Adipose tissue (tissue), 3 donors: ENCODE measurements around the gene STAU1. TPM values are rescaled to one million over a fixed set of nuclear protein-coding genes. Genes with fewer than 3 reads are reported as not detected.
"Not testable (repeated sequence)": the region's sequence is repeated elsewhere in the genome, so short reads cannot be mapped to it uniquely, and the experiment has no call there.

Experiments
- H3K27ac ChIP-seq: one replicate; pipeline ENCODE4 v1.5.1; 2013; ENCODE audit warnings: low read depth, low read length
- WGBS, 3 donors: extraction: QIAGEN DNeasy Blood & Tissue Kit; methylation state at CpG; one replicate each; pipeline ENCODE4 v1.1.7; 2013; 5-methylcytosine and 5-hydroxymethylcytosine counted together
- polyA plus RNA-seq, 3 donors: library from polyadenylated mRNA; stranded (reverse); fragments of 200-250 nt; gene quantifications; one replicate each; pipeline ENCODE4 v1.2.3, GENCODE V29; 2013
- donor health status: healthy with polysubstance abuse.
- donor health status: Bipolar disorder and iron deficiency.
- donor health status: healthy.

The STAU1 gene
- polyA plus RNA-seq, 3 donors, result 32.0 to 44.1 (median 39.7) TPM

DNA sequence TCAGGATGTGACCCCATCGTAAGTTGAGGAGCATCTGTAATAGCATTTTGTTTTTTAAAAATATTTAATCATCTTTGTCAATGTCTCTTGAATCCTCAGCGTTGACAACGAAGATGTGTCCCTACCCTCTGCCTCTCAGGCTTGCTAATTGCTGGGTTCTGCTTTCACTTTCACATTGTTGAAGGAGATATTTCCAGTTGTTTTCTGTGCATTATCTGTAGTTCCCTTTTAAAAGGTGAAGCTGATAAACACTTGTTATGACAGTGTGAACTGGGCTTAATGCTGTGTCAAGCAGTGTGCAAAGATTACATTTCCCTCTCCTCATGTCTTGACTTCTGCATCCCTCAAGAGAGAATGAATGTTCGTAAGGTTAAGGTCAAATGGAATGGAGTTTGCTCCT lies 87.2 kb downstream of the STAU1 start:
- H3K27ac ChIP-seq, result no peak overlapping the region

DNA sequence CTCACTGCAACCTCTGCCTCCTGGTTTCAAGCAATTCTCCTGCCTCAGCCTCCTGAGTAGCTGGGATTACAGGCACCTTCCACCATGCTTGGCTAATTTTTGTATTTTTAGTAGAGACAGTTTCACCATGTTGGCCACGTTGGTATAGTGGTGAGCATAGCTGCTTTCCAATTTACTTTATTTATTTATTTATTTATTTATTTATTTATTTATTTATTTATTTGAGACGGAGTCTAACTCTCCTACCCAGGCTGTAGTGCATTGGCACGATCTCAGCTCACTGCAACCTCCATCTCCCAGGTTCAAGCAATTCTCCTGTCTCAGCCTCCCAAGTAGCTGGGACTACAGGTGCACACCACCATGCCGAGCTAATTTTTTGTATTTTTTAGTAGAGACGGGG lies 87.8 kb downstream of the STAU1 start:
- 88 to 98% (median 96%) methylated on average over 5 of the region's 5 CpGs for WGBS, 3 donors
- not testable (repeated sequence) for H3K27ac ChIP-seq

More for the DNA sequence above, 87.2 kb downstream of the STAU1 start:
- WGBS, 3 donors, result 58 to 88% (median 75%) methylated on average over 4 of the region's 4 CpGs

DNA sequence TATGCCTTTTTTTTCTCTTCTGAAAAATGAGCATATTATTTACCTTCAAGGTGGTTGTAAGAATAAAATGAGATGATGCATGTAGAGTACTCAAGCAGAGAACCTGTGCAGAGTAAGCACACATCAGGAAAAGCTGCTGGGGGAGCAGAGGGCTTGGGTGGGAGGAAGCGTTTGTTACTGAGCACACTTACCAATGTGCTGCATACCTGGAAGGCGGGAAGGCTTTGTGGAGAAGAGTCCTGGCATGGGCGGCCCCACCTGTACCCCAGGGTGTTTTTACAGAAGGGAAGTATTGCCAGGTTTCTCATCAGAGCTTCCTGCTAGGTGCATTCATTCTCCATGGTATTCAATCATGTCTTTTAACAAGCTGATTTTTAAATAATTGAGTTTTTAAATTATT lies 89.1 kb downstream of the STAU1 start:
- H3K27ac ChIP-seq, result no peak overlapping the region
- WGBS, 3 donors, result 94 to 99% (median 97%) methylated on average over 3 of the region's 3 CpGs

DNA sequence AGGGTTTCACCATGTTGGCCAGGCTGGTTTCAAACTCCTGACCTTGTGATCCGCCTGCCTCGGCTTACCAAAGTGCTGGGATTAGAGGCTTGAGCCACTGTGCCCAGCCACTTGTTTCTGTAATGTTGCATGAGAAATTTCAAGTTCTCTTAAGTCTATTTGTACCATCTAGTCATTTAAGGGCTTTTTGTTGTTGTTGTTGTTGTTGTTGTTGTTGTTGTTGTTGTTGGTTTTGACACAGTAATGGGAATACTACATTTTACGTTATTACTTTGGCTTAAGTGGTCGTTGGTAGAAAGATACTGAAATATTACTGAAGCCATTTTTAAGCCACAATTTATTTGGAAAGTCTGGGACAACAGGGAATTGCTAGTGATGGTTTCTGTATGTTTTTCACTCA lies 90.0 kb downstream of the STAU1 start:
- 91 to 94% (median 94%) methylated on average over 4 of the region's 4 CpGs for WGBS, 3 donors
- no peak overlapping the region for H3K27ac ChIP-seq

DNA sequence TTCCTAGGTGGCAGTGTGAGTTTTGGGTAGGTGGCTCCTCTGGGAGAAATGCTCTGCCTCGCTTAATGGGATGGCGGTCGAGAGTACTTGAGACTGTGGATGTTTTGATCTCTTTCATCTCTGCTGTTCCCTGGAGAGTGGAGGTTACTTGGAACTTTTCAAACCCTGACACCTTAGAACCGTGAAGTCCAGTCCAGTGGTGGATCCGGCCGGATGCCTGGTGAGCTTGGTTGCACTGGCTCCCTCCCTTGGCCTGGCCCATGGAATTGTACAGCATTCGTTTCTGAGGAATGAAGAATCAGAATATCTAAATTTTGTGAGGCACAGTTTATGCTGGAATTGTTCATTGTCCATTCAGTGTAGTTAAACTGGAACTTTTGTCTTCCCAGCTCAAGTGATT lies 91.0 kb downstream of the STAU1 start:
- WGBS, 3 donors, result 92 to 97% (median 94%) methylated on average over 7 of the region's 7 CpGs

DNA sequence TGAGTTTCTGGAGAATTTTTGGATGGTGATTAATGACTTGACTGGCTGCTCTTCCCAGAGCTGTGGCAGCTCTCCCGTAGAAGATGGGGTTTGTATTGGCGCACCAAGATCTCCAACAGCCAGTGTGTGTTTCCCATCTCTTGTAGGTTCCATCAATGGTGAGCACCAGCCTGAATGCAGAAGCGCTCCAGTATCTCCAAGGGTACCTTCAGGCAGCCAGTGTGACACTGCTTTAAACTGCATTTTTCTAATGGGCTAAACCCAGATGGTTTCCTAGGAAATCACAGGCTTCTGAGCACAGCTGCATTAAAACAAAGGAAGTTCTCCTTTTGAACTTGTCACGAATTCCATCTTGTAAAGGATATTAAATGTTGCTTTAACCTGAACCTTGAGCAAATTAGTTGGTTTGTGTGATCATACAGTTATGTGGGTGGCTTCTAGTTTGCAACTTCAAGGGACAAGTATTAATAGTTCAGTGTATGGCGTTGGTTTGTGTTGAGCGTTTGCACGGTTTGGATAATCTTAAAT lies 91.9 kb downstream of the STAU1 start:
- no peak overlapping the region for H3K27ac ChIP-seq
- WGBS, 3 donors, result 90 to 92% (median 91%) methylated on average over 7 of the region's 7 CpGs

More for the DNA sequence above, 91.0 kb downstream of the STAU1 start:
- no peak overlapping the region for H3K27ac ChIP-seq

DNA sequence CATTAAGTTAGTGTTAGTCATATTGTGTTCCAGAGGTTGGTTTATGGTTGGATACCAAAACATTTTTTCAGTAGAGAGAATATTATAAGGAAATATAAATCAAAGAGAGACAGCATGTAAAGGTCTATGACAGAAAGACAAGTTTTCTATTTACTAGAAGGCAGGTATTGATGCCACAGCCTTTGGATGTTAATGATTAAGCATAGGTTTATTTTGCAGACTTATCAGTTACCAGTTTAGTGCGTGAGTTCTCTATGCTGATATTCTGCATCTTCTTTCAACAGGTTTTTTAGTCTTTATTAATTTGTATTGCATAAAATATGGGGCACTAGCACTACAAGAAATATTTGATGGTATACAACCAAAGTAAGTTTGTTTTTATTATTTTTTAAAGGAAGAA lies 96.4 kb downstream of the STAU1 start:
- 39 to 98% (median 94%) methylated on average over 1 of the region's 1 CpG for WGBS, 3 donors
- H3K27ac ChIP-seq, result no peak overlapping the region

DNA sequence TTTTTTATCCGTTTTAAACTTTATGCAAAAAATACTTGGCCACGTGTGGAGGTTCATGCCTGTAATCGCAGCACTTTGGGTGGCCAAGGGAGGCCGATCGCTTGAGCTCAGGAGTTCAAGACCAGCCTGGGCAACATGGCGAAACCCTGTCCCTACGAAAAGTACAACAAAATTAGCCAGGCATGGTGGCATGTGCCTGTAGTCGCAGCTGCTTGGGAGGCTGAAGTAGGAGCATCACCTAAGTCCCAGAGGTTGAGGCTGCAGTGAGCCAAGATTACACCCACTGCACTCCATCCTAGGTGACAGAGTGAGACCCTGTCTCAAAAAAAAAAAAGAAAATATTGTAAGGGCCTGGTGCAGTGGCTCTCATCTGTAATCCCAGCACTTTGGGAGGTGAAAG lies 97.0 kb downstream of the STAU1 start:
- H3K27ac ChIP-seq, result no peak overlapping the region
- WGBS, 3 donors, result 94 to 97% (median 97%) methylated on average over 8 of the region's 8 CpGs

DNA sequence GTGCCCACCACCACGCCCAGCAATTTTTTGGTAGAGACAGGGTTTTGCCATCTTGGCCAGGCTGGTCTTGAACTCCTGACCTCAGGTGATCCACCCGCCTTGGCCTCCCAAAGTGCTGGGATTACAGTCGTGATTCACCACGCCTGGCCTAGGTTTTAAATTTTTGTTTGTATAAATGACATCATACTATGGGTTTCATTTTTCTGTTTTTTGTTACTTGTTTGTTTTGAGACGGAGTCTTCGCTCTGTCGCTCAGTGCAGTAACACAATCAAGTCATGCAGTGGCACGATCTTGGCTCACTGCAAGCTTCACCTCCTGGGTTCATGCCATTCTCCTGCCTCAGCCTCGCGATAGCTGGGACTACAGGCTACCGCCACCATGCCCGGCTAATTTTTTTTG lies 105.8 kb downstream of the STAU1 start:
- not testable (repeated sequence) for H3K27ac ChIP-seq
- 96 to 98% (median 97%) methylated on average over 12 of the region's 12 CpGs for WGBS, 3 donors

DNA sequence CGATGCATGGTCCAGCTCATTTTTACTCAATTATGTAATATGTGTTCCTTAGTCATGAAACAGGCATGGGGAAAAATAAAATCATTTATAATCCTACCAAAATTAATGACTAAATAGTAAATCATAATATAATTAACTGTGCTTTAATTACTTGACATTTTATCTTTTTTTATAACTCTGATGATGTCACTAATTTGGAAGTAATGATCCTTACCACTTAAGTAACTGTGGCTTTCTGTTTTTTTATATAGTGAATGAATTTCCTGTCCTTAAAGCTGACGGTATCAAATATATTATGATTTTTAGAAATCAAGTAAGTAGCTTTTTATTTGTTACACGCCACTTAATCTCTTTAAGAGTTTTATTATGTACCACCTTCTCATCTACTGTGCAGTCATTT lies 109.8 kb downstream of the STAU1 start:
- 92 to 95% (median 92%) methylated on average over 3 of the region's 3 CpGs for WGBS, 3 donors
- H3K27ac ChIP-seq, result no peak overlapping the region

DNA sequence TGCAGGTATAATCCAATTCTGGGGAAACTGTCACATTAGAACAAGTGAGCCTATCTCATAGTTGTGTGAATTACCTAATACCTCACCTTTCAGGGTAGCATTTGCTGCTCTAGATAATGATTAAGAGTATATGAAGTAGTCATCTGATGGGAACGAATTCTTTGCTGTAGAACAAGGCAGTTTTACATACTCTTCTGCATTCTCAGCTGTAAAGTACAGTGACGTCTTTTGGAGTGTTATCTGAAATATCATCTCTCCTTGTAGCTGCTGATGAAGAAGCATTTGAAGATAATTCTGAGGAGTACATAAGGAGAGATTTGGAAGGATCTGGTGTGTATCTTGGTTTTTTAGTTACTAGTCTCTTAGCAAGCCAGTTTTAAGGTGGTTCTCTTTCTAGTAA lies 113.6 kb downstream of the STAU1 start:
- 68 to 96% (median 93%) methylated on average over 2 of the region's 2 CpGs for WGBS, 3 donors
- no peak overlapping the region for H3K27ac ChIP-seq

Other genes starting within 250 kb of the STAU1 start
- gene CSE1L, start 142.0 kb downstream of the STAU1 start, polyA plus RNA-seq, result 10 to 100 TPM; 14.2 to 27.6 (median 21.0) TPM
- 10 to 100 TPM; 22.6 to 30.8 (median 30.5) TPM for gene DDX27, start 31.1 kb upstream of the STAU1 start, polyA plus RNA-seq
- 10 to 100 TPM in 2 of 3 donors, 1 to 10 TPM in 1; 5.1 to 16.3 (median 10.7) TPM for gene ZNFX1, start 89.7 kb upstream of the STAU1 start, polyA plus RNA-seq